Neural progenitor cell (in vitro differentiated cells): ENCODE data around the gene RRH.

Experiments
- EZH2 ChIP-seq: fragments of 200-600 bp; sonication (generic); IDR thresholded peaks from 2 replicates; pipeline ENCODE4 v1.6.1; 2017; ENCODE audit warnings: antibody characterized with exemption, mild to moderate bottlenecking, moderate library complexity
- TF ChIP-seq, protein P1 (sequence below): fragments of 200-600 bp; sonication (generic); IDR thresholded peaks from 2 replicates; pipeline ENCODE4 v1.5.1; 2017; ENCODE audit warnings: antibody characterized with exemption, mild to moderate bottlenecking

DNA sequence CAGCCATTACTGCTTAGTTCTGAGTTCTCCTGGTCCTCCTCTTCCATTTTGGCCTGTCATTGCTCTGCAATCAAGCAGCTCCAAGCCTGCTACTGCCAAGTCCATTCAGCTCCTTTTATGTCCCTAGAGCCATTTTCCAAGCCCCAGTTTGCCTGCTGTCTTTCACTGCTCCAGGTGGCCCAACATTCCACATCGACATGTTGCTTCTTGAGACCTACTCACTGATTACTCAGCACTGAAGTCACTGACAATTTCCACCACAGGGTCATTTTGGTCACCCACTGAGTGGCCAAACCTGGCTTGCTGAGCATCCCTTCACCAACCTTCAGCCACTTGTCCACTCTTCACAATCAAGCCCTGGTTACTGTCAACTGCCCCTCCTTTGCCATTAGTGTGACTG lies 47.3 kb downstream of the RRH start:
- TF ChIP-seq, protein P1, sequence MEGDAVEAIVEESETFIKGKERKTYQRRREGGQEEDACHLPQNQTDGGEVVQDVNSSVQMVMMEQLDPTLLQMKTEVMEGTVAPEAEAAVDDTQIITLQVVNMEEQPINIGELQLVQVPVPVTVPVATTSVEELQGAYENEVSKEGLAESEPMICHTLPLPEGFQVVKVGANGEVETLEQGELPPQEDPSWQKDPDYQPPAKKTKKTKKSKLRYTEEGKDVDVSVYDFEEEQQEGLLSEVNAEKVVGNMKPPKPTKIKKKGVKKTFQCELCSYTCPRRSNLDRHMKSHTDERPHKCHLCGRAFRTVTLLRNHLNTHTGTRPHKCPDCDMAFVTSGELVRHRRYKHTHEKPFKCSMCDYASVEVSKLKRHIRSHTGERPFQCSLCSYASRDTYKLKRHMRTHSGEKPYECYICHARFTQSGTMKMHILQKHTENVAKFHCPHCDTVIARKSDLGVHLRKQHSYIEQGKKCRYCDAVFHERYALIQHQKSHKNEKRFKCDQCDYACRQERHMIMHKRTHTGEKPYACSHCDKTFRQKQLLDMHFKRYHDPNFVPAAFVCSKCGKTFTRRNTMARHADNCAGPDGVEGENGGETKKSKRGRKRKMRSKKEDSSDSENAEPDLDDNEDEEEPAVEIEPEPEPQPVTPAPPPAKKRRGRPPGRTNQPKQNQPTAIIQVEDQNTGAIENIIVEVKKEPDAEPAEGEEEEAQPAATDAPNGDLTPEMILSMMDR: no peak
- TF ChIP-seq EZH2: no peak
